ENCODE results near the gene ALPI. TPM values are rescaled to one million over a fixed set of nuclear protein-coding genes. Genes with fewer than 3 reads are reported as not detected.

Gene ALPI
- total and polyA plus RNA-seq, 10 of the 15 experiments (the other 5 are each of a cell fraction or from before 2014, with no cell fraction given): not detected

GRCh38 chr2:232415138-232415690 lies 40.7 kb upstream of the ALPI start:
- 18% methylated on average over 8 of the region's 8 CpGs for WGBS (ENCODE audit: insufficient coverage, insufficient replicate concordance, low lambda C conversion rate, missing lambda C conversion rate)
- no peak for TF ChIP-seq PKNOX1 (IDR thresholded peaks at IDR 0.05)
- TF ChIP-seq HDGF (IDR thresholded peaks at IDR 0.05): no peak
- TF ChIP-seq RELB (IDR thresholded peaks at IDR 0.05; ENCODE audit: low read depth): no peak
- no peak for TF ChIP-seq SREBF2 (IDR thresholded peaks at IDR 0.05; ENCODE audit: low read length)
- no peak for TF ChIP-seq YY1 (IDR thresholded peaks at IDR 0.05; ENCODE audit: low read depth, low read length)
- TF ChIP-seq EZH2 (IDR thresholded peaks at IDR 0.05; ENCODE audit: borderline replicate concordance, control insufficient read depth, low read depth, low read length): no peak
- peaks cover 6 to 9% of the 10 kb centered on the region in 2 experiments; a peak in 3 of 4 replicates for H3K27me3 ChIP-seq (replicated peaks in 1 of 2; ENCODE audit: control insufficient read depth in 2 of 2, insufficient read depth in 2 of 2, low read length in 1 of 2)

More at GRCh38 chr2:232415138-232415690, 40.7 kb upstream of the ALPI start:
- H3K36me3 ChIP-seq (ENCODE audit: control insufficient read depth in 2 of 2, insufficient read depth in 2 of 2, low read length in 1 of 2): no peaks in the 10 kb centered on the region
- no peak overlapping the region for H2AFZ ChIP-seq (ENCODE audit: control insufficient read depth, low read depth, low read length)
- no peak overlapping the region for H3K4me3 ChIP-seq
- H3K79me2 ChIP-seq (ENCODE audit: control insufficient read depth, insufficient read depth, low read length): no peaks in the 10 kb centered on the region
- H3K9me3 ChIP-seq (replicated peaks; ENCODE audit: control insufficient read depth, insufficient read depth, low read length): no peaks in the 10 kb centered on the region
- H4K20me1 ChIP-seq (ENCODE audit: control insufficient read depth, insufficient read depth): no peaks in the 10 kb centered on the region
- FAIRE-seq: no peak
- no peak for DNase-seq (ENCODE audit: low read depth, low spot score)
- ATAC-seq: no peak
- no peak overlapping the region for H3K4me2 ChIP-seq (ENCODE audit: control insufficient read depth, insufficient read depth)
- intact Hi-C loops (cut with micrococcal nuclease; ENCODE audit: unreplicated experiment): no loop called here
- H3K9ac ChIP-seq (ENCODE audit: control insufficient read depth, insufficient read depth, low read length): no peak overlapping the region
- ChIA-PET POLR2A (no interaction called here), CTCF (interaction anchor here (0.7 kb wide), 1 partner anchor 18 kb away, joined by 3 read pairs; no protein-coding TSS in a partner anchor), RAD21 (ENCODE audit: unreplicated experiment) (no interaction called here), SMC1A (ENCODE audit: uncharacterized antibody, unreplicated experiment) (no interaction called here)
- H3K27ac ChIP-seq (ENCODE audit: control insufficient read depth, insufficient read depth): no peak overlapping the region
- no TSS peak for BruUV-seq (replicated peaks)
- H3K4me1 ChIP-seq (ENCODE audit: control insufficient read depth, insufficient read depth, low read length): peaks cover 8% of the 10 kb centered on the region
- in situ Hi-C loops (cut with MboI): no loop called here
